H9 (cell line): ENCODE measurements around the gene PDZD4. TPM values are rescaled to one million over a fixed set of nuclear protein-coding genes. Genes with fewer than 3 reads are reported as not detected.

Experiments
- DNase-seq: peaks from one replicate; pipeline ENCODE4 v3.0.0-alpha.2; 2017
- H2AFZ ChIP-seq: one replicate; pipeline ENCODE4 v1.6.1; 2013; ENCODE audit warnings: mild to moderate bottlenecking, low read length, control low read depth, moderate library complexity
- H2AK5ac ChIP-seq: 2 replicates; pipeline ENCODE4 v1.6.1; 2013; ENCODE audit warnings: low read length, control low read depth, mixed read lengths; ENCODE audit not compliant: insufficient read length
- H2BK120ac ChIP-seq: one replicate; pipeline ENCODE4 v1.6.1; 2013; ENCODE audit warnings: low read depth, mild to moderate bottlenecking, low read length, control low read depth, inconsistent platforms; ENCODE audit not compliant: poor library complexity, severe bottlenecking
- H2BK12ac ChIP-seq: 2 replicates; pipeline ENCODE4 v1.6.1; 2013; ENCODE audit warnings: low read length, control low read depth, mixed read lengths, low read depth; ENCODE audit not compliant: insufficient read length
- H2BK15ac ChIP-seq: 2 replicates; pipeline ENCODE4 v1.6.1; 2013; ENCODE audit warnings: low read depth, low read length, control low read depth
- H2BK20ac ChIP-seq: one replicate; pipeline ENCODE4 v1.6.1; 2013; ENCODE audit warnings: low read depth, mild to moderate bottlenecking, low read length, control low read depth, inconsistent platforms; ENCODE audit not compliant: poor library complexity, severe bottlenecking
- H2BK5ac ChIP-seq: 2 replicates; pipeline ENCODE4 v1.6.1; 2013; ENCODE audit warnings: low read length, control low read depth, mixed read lengths; ENCODE audit not compliant: insufficient read length
- H3K14ac ChIP-seq: 2 replicates; pipeline ENCODE4 v1.6.1; 2013; ENCODE audit warnings: low read length, control low read depth; ENCODE audit not compliant: insufficient read depth
- H3K18ac ChIP-seq: 2 replicates; pipeline ENCODE4 v1.6.1; 2013; ENCODE audit warnings: low read depth, mild to moderate bottlenecking, mixed read lengths, low read length, control low read depth; ENCODE audit not compliant: insufficient read length
- H3K23ac ChIP-seq: 2 replicates; pipeline ENCODE4 v1.6.1; 2013; ENCODE audit warnings: low read length, control low read depth, mixed read lengths, low read depth; ENCODE audit not compliant: insufficient read length
- H3K23me2 ChIP-seq: 2 replicates; pipeline ENCODE4 v1.6.1; 2013; ENCODE audit warnings: low read depth, mild to moderate bottlenecking, mixed read lengths, low read length, control low read depth; ENCODE audit not compliant: insufficient read length, poor library complexity, severe bottlenecking
- H3K27ac ChIP-seq: 2 replicates; pipeline ENCODE4 v1.5.1; 2013; ENCODE audit warnings: low read length, control low read depth, mixed read lengths, low read depth; ENCODE audit not compliant: insufficient read length
- H3K27me3 ChIP-seq: 2 replicates; pipeline ENCODE4 v1.6.1; 2013; ENCODE audit warnings: low read length, control low read depth, inconsistent platforms; ENCODE audit not compliant: insufficient read depth
- H3K4ac ChIP-seq: 2 replicates; pipeline ENCODE4 v1.6.1; 2013; ENCODE audit warnings: low read depth, mild to moderate bottlenecking, control low read depth, inconsistent platforms, low read length, moderate library complexity
- H3K4me1 ChIP-seq: 2 replicates; pipeline ENCODE4 v1.6.1; 2013; ENCODE audit warnings: low read length, control low read depth, inconsistent platforms; ENCODE audit not compliant: insufficient read depth
- H3K4me2 ChIP-seq: 2 replicates; pipeline ENCODE4 v1.6.1; 2013; ENCODE audit warnings: low read length, control low read depth, mixed read lengths; ENCODE audit not compliant: insufficient read length, insufficient read depth
- H3K56ac ChIP-seq: 2 replicates; pipeline ENCODE4 v1.6.1; 2013; ENCODE audit warnings: low read depth, mild to moderate bottlenecking, mixed read lengths, low read length, control low read depth; ENCODE audit not compliant: insufficient read length
- H3K79me1 ChIP-seq: 2 replicates; pipeline ENCODE4 v1.6.1; 2013; ENCODE audit warnings: low read depth, mild to moderate bottlenecking, moderate library complexity, low read length, control low read depth, inconsistent platforms; ENCODE audit not compliant: insufficient read depth, poor library complexity, severe bottlenecking
- H3K79me2 ChIP-seq: 2 replicates; pipeline ENCODE4 v1.6.1; 2013; ENCODE audit warnings: low read length, control low read depth, inconsistent platforms; ENCODE audit not compliant: insufficient read depth
- H3K9ac ChIP-seq: 2 replicates; pipeline ENCODE4 v1.6.1; 2013; ENCODE audit warnings: low read length, control low read depth, mixed read lengths; ENCODE audit not compliant: insufficient read length; ENCODE audit errors: extremely low read depth
- H3K9me3 ChIP-seq: one replicate; pipeline ENCODE4 v1.6.1; 2013; ENCODE audit warnings: low read depth, low read length, inconsistent platforms; ENCODE audit not compliant: control insufficient read depth
- H3T11ph ChIP-seq: one replicate; pipeline ENCODE4 v1.6.1; 2013; ENCODE audit warnings: mild to moderate bottlenecking, low read length, control low read depth, inconsistent platforms
- H4K20me1 ChIP-seq: one replicate; pipeline ENCODE4 v1.6.1; 2013; ENCODE audit not compliant: control insufficient read depth, insufficient read length, insufficient read depth
- H4K5ac ChIP-seq: 2 replicates; pipeline ENCODE4 v1.6.1; 2013; ENCODE audit warnings: low read depth, mild to moderate bottlenecking, mixed read lengths, low read length, control low read depth; ENCODE audit not compliant: insufficient read length
- H4K8ac ChIP-seq: replicated peaks from 2 replicates; pipeline ENCODE4 v1.6.1; 2013; ENCODE audit warnings: low read length, control low read depth, mixed read lengths, low read depth; ENCODE audit not compliant: insufficient read length
- H4K91ac ChIP-seq: 2 replicates; pipeline ENCODE4 v1.6.1; 2013; ENCODE audit warnings: low read depth, mild to moderate bottlenecking, moderate library complexity, mixed read lengths, low read length, control low read depth; ENCODE audit not compliant: insufficient read length
- H3K27ac Mint-ChIP-seq, 3 experiments: 2 replicates in 2 of 3; 3 replicates in 1 of 3; pipeline ENCODE4 v1.8.0; 2020 to 2021; ENCODE audit warnings: mixed read lengths in 3 of 3, mild to moderate bottlenecking in 1 of 3, moderate library complexity in 1 of 3
- H3K27me3 Mint-ChIP-seq: 2 replicates; pipeline ENCODE4 v1.8.0; 2021; ENCODE audit warnings: low read depth, mild to moderate bottlenecking, moderate library complexity, mixed read lengths
- H3K36me3 Mint-ChIP-seq, 3 experiments: 2 replicates in 2 of 3; 3 replicates in 1 of 3; pipeline ENCODE4 v1.8.0; 2020 to 2021; ENCODE audit warnings: low read depth in 3 of 3, mixed read lengths in 3 of 3; ENCODE audit not compliant: insufficient read depth in 1 of 3
- H3K4me1 Mint-ChIP-seq, 2 experiments: 2 replicates each; pipeline ENCODE4 v1.8.0; 2020; ENCODE audit warnings: mixed read lengths in 2 of 2
- H3K4me3 Mint-ChIP-seq, 2 experiments: 2 replicates in 1 of 2; 3 replicates in 1 of 2; pipeline ENCODE4 v1.8.0; 2020 to 2021; ENCODE audit warnings: mild to moderate bottlenecking in 2 of 2, mixed read lengths in 2 of 2, moderate library complexity in 1 of 2
- H3K9me3 Mint-ChIP-seq, 2 experiments: 2 replicates in 1 of 2; 3 replicates in 1 of 2; pipeline ENCODE4 v1.8.0; 2020; ENCODE audit warnings: mild to moderate bottlenecking in 2 of 2, mixed read lengths in 2 of 2, moderate library complexity in 1 of 2
- CTCF ChIP-seq: fragments of 200-600 bp; sonication (generic); conservative IDR thresholded peaks from 3 replicates; pipeline ENCODE4 v1.8.0; 2021; ENCODE audit warnings: antibody characterized with exemption, mild to moderate bottlenecking
- WGBS: extraction: QIAGEN DNeasy Blood & Tissue Kit; methylation state at CpG from one replicate; pipeline ENCODE4 v1.1.7; 2013; ENCODE audit warnings: missing lambda C conversion rate, low lambda C conversion rate, mixed read lengths; ENCODE audit not compliant: insufficient read length; ENCODE audit errors: extremely low coverage; 5-methylcytosine and 5-hydroxymethylcytosine counted together
- total RNA-seq: library from RNA; stranded (reverse); gene quantifications from 2 replicates; pipeline ENCODE4 v1.2.1, GENCODE V29; 2021

The PDZD4 gene
- total RNA-seq, 1 experiment from 2014 or later, result 110 TPM

GRCh38 chrX:153768311-153769157 is 61.8 kb downstream of the PDZD4 start:
- Histone ChIP-seq H3K79me1 (no peaks in the 10 kb centered on the region), H3K14ac (no peak overlapping the region), H2BK20ac (no peak overlapping the region), H3K79me2 (no peaks in the 10 kb centered on the region), H3K4ac (no peak overlapping the region), H2BK15ac (no peak overlapping the region), H3K23me2 (no peaks in the 10 kb centered on the region), H3K4me1 (no peaks in the 10 kb centered on the region), H3K18ac (no peak overlapping the region), H2BK12ac (no peak overlapping the region), H3K23ac (no peak overlapping the region), H3K56ac (no peak overlapping the region), H4K91ac (no peak overlapping the region), H4K20me1 (no peaks in the 10 kb centered on the region), H4K8ac (no peak overlapping the region), H2BK5ac (no peak overlapping the region), H3T11ph (no peak overlapping the region), H3K9me3 (no peaks in the 10 kb centered on the region), H3K27ac (no peak overlapping the region), H3K4me2 (no peak overlapping the region), H3K27me3 (no peaks in the 10 kb centered on the region), H3K9ac (no peak overlapping the region), H2AK5ac (no peak overlapping the region), H2AFZ (no peak overlapping the region), H2BK120ac (no peak overlapping the region), H4K5ac (no peak overlapping the region)
- WGBS, result no CpG with 5 or more reads among the region's 22 CpGs
- peaks cover 7% of the 10 kb centered on the region; the same call in 1 of the 2 replicates for H3K27me3 Mint-ChIP-seq
- no peak overlapping the region for H3K27ac Mint-ChIP-seq
- peaks cover 4 to 6% of the 10 kb centered on the region in 2 experiments; a peak in 3 of 4 replicates for H3K4me1 Mint-ChIP-seq
- no peaks in the 10 kb centered on the region; a peak in 3 of 7 replicates for H3K36me3 Mint-ChIP-seq
- H3K4me3 Mint-ChIP-seq, result no peak overlapping the region
- DNase-seq, result peak; percentile 28
- TF ChIP-seq CTCF, result no peak; the same call in 2 of the 3 replicates
- H3K9me3 Mint-ChIP-seq, result peaks cover 26 to 60% of the 10 kb centered on the region in 2 experiments
